CD14-positive monocyte (primary cell): Measurements from ENCODE around the gene PTK7. TPM values are rescaled to one million over a fixed set of nuclear protein-coding genes. Genes with fewer than 3 reads are reported as not detected.
"Not testable (repeated sequence)": the region's sequence is repeated elsewhere in the genome, so short reads cannot be mapped to it uniquely, and the experiment has no call there.

Source experiments
- DNase-seq, 3 donors: peaks; one replicate each; pipeline ENCODE4 v3.0.0-alpha.2; 2011 to 2022
- H2AFZ ChIP-seq: 2 replicates; pipeline ENCODE4 v1.6.0; 2012; ENCODE audit warnings: mild to moderate bottlenecking, low read depth, low read length, inconsistent platforms; ENCODE audit not compliant: insufficient read depth, poor library complexity, severe bottlenecking
- H3K27ac ChIP-seq, 2 donors: 1 replicate in 1 of 2; 2 replicates in 1 of 2; pipeline ENCODE4 v1.5.1; 2012 to 2013; ENCODE audit warnings: low read length in 2 of 2, control low read depth in 1 of 2, inconsistent platforms in 1 of 2, low read depth in 1 of 2, mild to moderate bottlenecking in 1 of 2
- H3K27me3 ChIP-seq, 2 donors: one replicate each; pipeline versions ENCODE4 v1.6.0 to v1.6.1; 2011 to 2013; ENCODE audit warnings: low read length in 2 of 2; ENCODE audit not compliant: control insufficient read depth in 2 of 2, insufficient read depth in 2 of 2
- H3K36me3 ChIP-seq, 2 donors: replicated peaks in 1 of 2; 1 replicate in 1 of 2; 2 replicates in 1 of 2; pipeline versions ENCODE4 v1.5.1 to v1.6.1; 2012 to 2013; ENCODE audit warnings: low read length in 2 of 2, control low read depth in 1 of 2, inconsistent platforms in 1 of 2, mild to moderate bottlenecking in 1 of 2; ENCODE audit not compliant: insufficient read depth in 2 of 2, control insufficient read depth in 1 of 2
- H3K4me1 ChIP-seq, 2 donors: 1 replicate in 1 of 2; 2 replicates in 1 of 2; pipeline versions ENCODE4 v1.5.1 to v1.6.1; 2012 to 2013; ENCODE audit warnings: low read length in 2 of 2, control low read depth in 1 of 2, inconsistent platforms in 1 of 2, mild to moderate bottlenecking in 1 of 2, moderate library complexity in 1 of 2; ENCODE audit not compliant: insufficient read depth in 2 of 2, control insufficient read depth in 1 of 2
- H3K4me2 ChIP-seq: replicated peaks from 2 replicates; pipeline ENCODE3; 2012; ENCODE audit warnings: low read length, moderate library complexity, mild to moderate bottlenecking; ENCODE audit not compliant: poor library complexity, severe bottlenecking; ENCODE audit errors: extremely low read depth
- H3K4me3 ChIP-seq, 3 experiments: fragments of 200-600 bp in 1 of 3; sonication (generic) in 1 of 3; replicated peaks in 1 of 3; 1 replicate in 2 of 3; 2 replicates in 1 of 3; pipeline ENCODE4 v1.5.1; 2011 to 2013; ENCODE audit warnings: low read length in 3 of 3, mild to moderate bottlenecking in 3 of 3, control low read depth in 2 of 3, low read depth in 2 of 3, inconsistent platforms in 1 of 3, moderate library complexity in 1 of 3
- H3K79me2 ChIP-seq: 2 replicates; pipeline ENCODE4 v1.6.0; 2012; ENCODE audit warnings: mild to moderate bottlenecking, control low read depth, inconsistent platforms, low read length, moderate library complexity; ENCODE audit not compliant: insufficient read depth
- H3K9ac ChIP-seq: 2 replicates; pipeline ENCODE4 v1.6.0; 2017; ENCODE audit warnings: low read length, mild to moderate bottlenecking; ENCODE audit not compliant: insufficient read depth, poor library complexity, severe bottlenecking
- H3K9me3 ChIP-seq, 2 donors: replicated peaks in 1 of 2; 1 replicate in 1 of 2; 2 replicates in 1 of 2; pipeline versions ENCODE4 v1.5.1 to v1.6.1; 2012 to 2013; ENCODE audit warnings: low read length in 2 of 2, control low read depth in 1 of 2; ENCODE audit not compliant: control insufficient read depth in 1 of 2, insufficient read depth in 1 of 2
- H4K20me1 ChIP-seq: 2 replicates; pipeline ENCODE4 v1.6.0; 2012; ENCODE audit warnings: mild to moderate bottlenecking, low read length, control low read depth, moderate library complexity; ENCODE audit not compliant: insufficient read depth
- H3K27ac Mint-ChIP-seq, 7 donors: one replicate each; pipeline ENCODE4 v1.8.0; 2020; ENCODE audit warnings: mild to moderate bottlenecking in 7 of 7, mixed read lengths in 7 of 7, moderate library complexity in 6 of 7, inconsistent platforms in 2 of 7
- H3K27me3 Mint-ChIP-seq, 3 donors: one replicate each; pipeline ENCODE4 v1.8.0; 2021 to 2022; ENCODE audit warnings: low read depth in 3 of 3, mild to moderate bottlenecking in 3 of 3, mixed read lengths in 3 of 3, moderate library complexity in 3 of 3, inconsistent platforms in 1 of 3
- H3K36me3 Mint-ChIP-seq, 2 donors: one replicate each; pipeline ENCODE4 v1.8.0; 2020; ENCODE audit warnings: mixed read lengths in 2 of 2, inconsistent platforms in 1 of 2, mild to moderate bottlenecking in 1 of 2
- H3K4me1 Mint-ChIP-seq: one replicate; pipeline ENCODE4 v1.8.0; 2020; ENCODE audit warnings: mild to moderate bottlenecking, mixed read lengths
- H3K4me3 Mint-ChIP-seq, 2 donors: one replicate each; pipeline ENCODE4 v1.8.0; 2020; ENCODE audit warnings: mild to moderate bottlenecking in 2 of 2, mixed read lengths in 2 of 2, moderate library complexity in 1 of 2
- H3K9me3 Mint-ChIP-seq, 7 donors: one replicate each; pipeline ENCODE4 v1.8.0; 2020 to 2022; ENCODE audit warnings: mixed read lengths in 7 of 7, mild to moderate bottlenecking in 6 of 7, moderate library complexity in 6 of 7, inconsistent platforms in 2 of 7
- CTCF ChIP-seq: fragments of 200-600 bp; IDR thresholded peaks from one replicate; pipeline ENCODE4 v1.8.0; 2022; ENCODE audit warnings: antibody characterized with exemption, mild to moderate bottlenecking
- WGBS: methylation state at CpG from one replicate; pipeline ENCODE4 v1.1.5; 2013; ENCODE audit warnings: missing lambda C conversion rate; ENCODE audit not compliant: insufficient coverage; 5-methylcytosine and 5-hydroxymethylcytosine counted together
- intact Hi-C, 2 donors: fragments of 100-400 bp; cut with micrococcal nuclease; formaldehyde crosslinking; loops; one replicate each; pipeline versions ENCODE4 v1.15.0 to v1.15.1; 2023
- polyA plus RNA-seq, 3 donors: library from polyadenylated mRNA; depleted of rRNA in 1 of 3; unstranded in 2 of 3; stranded (reverse) in 1 of 3; fragments of 300-500 nt in 2 of 3; fragments of >200 nt in 1 of 3; fragmentation: Illumina TruSeq in 2 of 3; gene quantifications; 1 replicate in 2 of 3; 2 replicates in 1 of 3; pipeline ENCODE4 v1.2.3, GENCODE V29; 2012 to 2021

Gene PTK7
- polyA plus RNA-seq, 3 donors, result 0.19 TPM; not detected in 2

- Histone ChIP-seq H3K9me3 (no peaks in the 10 kb centered on the region), H3K27me3 (no peaks in the 10 kb centered on the region), H3K36me3 (peaks cover 47 to 78% of the 10 kb centered on the region in 2 donors), H4K20me1 (no peaks in the 10 kb centered on the region), H2AFZ (no peak overlapping the region), H3K4me2 (no peak overlapping the region), H3K4me1 (no peaks in the 10 kb centered on the region), H3K9ac (no peak overlapping the region), H3K79me2 (no peaks in the 10 kb centered on the region), H3K4me3 (no peak overlapping the region), H3K27ac (peak overlapping the region in 1 of 2 donors; percentile 26)
- Mint-ChIP-seq H3K27ac (peak overlapping the region in 1 of 7 donors; percentile 78), H3K4me1 (no peaks in the 10 kb centered on the region), H3K9me3 (no peaks in the 10 kb centered on the region), H3K4me3 (no peak overlapping the region), H3K27me3 (peaks cover 0 to 4% (median 0%) of the 10 kb centered on the region in 3 donors), H3K36me3 (peaks cover 66 to 96% of the 10 kb centered on the region in 2 donors)
- no peak for DNase-seq
- intact Hi-C loops, result no loop called here
- 96% methylated on average over 8 of the region's 9 CpGs for WGBS
- TF ChIP-seq CTCF, result no peak
These were observed 37.4 kb upstream of the PTK7 start for GRCh38 chr6:43038727-43039126.

GRCh38 chr6:43040542-43041257 is 35.4 kb upstream of the PTK7 start:
- H4K20me1 ChIP-seq, result no peaks in the 10 kb centered on the region
- 95% methylated on average over 17 of the region's 18 CpGs for WGBS
- no peak for DNase-seq
- no peak overlapping the region for H3K4me3 ChIP-seq
- H2AFZ ChIP-seq, result no peak overlapping the region
- Mint-ChIP-seq H3K36me3 (peaks cover 71 to 93% of the 10 kb centered on the region in 2 donors), H3K27me3 (peaks cover 0 to 4% (median 0%) of the 10 kb centered on the region in 3 donors), H3K4me1 (no peaks in the 10 kb centered on the region), H3K27ac (peak overlapping the region in 2 of 7 donors; percentile 48 to 60), H3K9me3 (peaks cover 0 to 2% (median 0%) of the 10 kb centered on the region in 7 donors), H3K4me3 (no peak overlapping the region)
- no peaks in the 10 kb centered on the region for H3K4me1 ChIP-seq
- no peaks in the 10 kb centered on the region for H3K79me2 ChIP-seq
- no peak overlapping the region for H3K27ac ChIP-seq
- intact Hi-C loops, result no loop called here
- H3K9me3 ChIP-seq, result no peaks in the 10 kb centered on the region
- H3K4me2 ChIP-seq, result no peak overlapping the region
- no peak overlapping the region for H3K9ac ChIP-seq
- peaks cover 48 to 76% of the 10 kb centered on the region in 2 donors for H3K36me3 ChIP-seq
- H3K27me3 ChIP-seq, result no peaks in the 10 kb centered on the region
- TF ChIP-seq CTCF, result no peak

GRCh38 chr6:43041475-43041874 is 34.6 kb upstream of the PTK7 start:
- intact Hi-C loops, H3K9ac ChIP-seq, H3K9me3 ChIP-seq, H3K4me3 Mint-ChIP-seq, H3K27me3 ChIP-seq, H3K9me3 Mint-ChIP-seq, H3K4me1 Mint-ChIP-seq, H3K4me1 ChIP-seq, H2AFZ ChIP-seq, H3K4me2 ChIP-seq, H3K27ac ChIP-seq, DNase-seq, H3K79me2 ChIP-seq, H3K4me3 ChIP-seq, H3K27me3 Mint-ChIP-seq, H4K20me1 ChIP-seq: not testable (repeated sequence)
- H3K36me3 Mint-ChIP-seq, result peaks cover 73 to 95% of the 10 kb centered on the region in 2 donors
- H3K36me3 ChIP-seq, result peaks cover 49 to 80% of the 10 kb centered on the region in 2 donors
- peak overlapping the region in 1 of 7 donors; percentile 49 for H3K27ac Mint-ChIP-seq
- WGBS, result 100% methylated on average over 1 of the region's 8 CpGs
